Lower leg skin (tissue), 3 donors: Measurements from ENCODE around the gene HNRNPK.

Source experiments
- CTCF ChIP-seq, 3 donors: fragments of 450-650 bp; IDR thresholded peaks; one replicate each; pipeline ENCODE4 v1.5.1; 2016; ENCODE audit warnings: antibody characterized with exemption in 3 of 3, mild to moderate bottlenecking in 3 of 3, moderate library complexity in 2 of 3
- POLR2A ChIP-seq, 2 donors: fragments of 450-650 bp; IDR thresholded peaks; one replicate each; pipeline ENCODE4 v1.6.1; 2016 to 2017; ENCODE audit warnings: antibody characterized with exemption in 2 of 2, mild to moderate bottlenecking in 1 of 2, moderate library complexity in 1 of 2

DNA sequence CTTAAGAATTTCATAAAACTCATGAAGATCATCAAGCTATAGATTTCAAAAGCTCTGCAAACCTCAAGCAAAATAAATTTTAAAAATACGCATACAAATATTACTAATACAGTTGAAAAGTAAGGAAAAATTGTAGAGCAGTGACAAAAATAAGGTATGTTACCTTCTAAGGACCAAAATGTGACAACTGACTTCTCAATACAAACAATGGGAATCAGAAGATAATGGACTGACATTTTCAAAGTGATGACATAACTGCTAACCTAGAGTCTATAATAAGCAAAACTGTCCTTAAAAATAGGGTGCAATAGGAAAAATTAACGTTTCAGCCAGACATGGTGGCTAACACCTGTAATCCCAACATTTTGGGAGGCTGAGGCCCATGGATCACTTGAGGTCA is 27.6 kb upstream of the HNRNPK start:
- no peak for TF ChIP-seq CTCF (IDR thresholded peaks at IDR 0.05)
- no peak for TF ChIP-seq POLR2A (IDR thresholded peaks at IDR 0.05)
